Measurements from ENCODE around the gene FAM111A. TPM values are rescaled to one million over a fixed set of nuclear protein-coding genes. Genes with fewer than 3 reads are reported as not detected.

FAM111A gene
- total RNA-seq, 2 donors from 2014 or later, result 49.5 to 60.3 TPM

- H3K4me3 ChIP-seq, result no peak overlapping the region
- 91% methylated on average over 4 of the region's 4 CpGs for WGBS
- intact Hi-C loops (cut with DNase I), result no loop called here
- H3K27me3 ChIP-seq (replicated peaks; ENCODE audit: insufficient read depth), result no peaks in the 10 kb centered on the region
- no peaks in the 10 kb centered on the region for H3K36me3 ChIP-seq
- TF ChIP-seq POLR2AphosphoS5 (IDR thresholded peaks at IDR 0.05) (no peak), POLR2A (IDR thresholded peaks at IDR 0.05) (no peak)
- TF ChIP-seq, protein P1, sequence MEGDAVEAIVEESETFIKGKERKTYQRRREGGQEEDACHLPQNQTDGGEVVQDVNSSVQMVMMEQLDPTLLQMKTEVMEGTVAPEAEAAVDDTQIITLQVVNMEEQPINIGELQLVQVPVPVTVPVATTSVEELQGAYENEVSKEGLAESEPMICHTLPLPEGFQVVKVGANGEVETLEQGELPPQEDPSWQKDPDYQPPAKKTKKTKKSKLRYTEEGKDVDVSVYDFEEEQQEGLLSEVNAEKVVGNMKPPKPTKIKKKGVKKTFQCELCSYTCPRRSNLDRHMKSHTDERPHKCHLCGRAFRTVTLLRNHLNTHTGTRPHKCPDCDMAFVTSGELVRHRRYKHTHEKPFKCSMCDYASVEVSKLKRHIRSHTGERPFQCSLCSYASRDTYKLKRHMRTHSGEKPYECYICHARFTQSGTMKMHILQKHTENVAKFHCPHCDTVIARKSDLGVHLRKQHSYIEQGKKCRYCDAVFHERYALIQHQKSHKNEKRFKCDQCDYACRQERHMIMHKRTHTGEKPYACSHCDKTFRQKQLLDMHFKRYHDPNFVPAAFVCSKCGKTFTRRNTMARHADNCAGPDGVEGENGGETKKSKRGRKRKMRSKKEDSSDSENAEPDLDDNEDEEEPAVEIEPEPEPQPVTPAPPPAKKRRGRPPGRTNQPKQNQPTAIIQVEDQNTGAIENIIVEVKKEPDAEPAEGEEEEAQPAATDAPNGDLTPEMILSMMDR (IDR thresholded peaks at IDR 0.05), result no peak
- no peaks in the 10 kb centered on the region for H3K4me1 ChIP-seq (replicated peaks)
- H3K9me3 ChIP-seq, result no peaks in the 10 kb centered on the region
- no peak overlapping the region for H3K27ac ChIP-seq
- DNase-seq (ENCODE audit: low spot score), result no peak
Observed at GRCh38 chr11:59192446-59193020, 49.9 kb downstream of the FAM111A start.

- Histone ChIP-seq H3K4me1 (replicated peaks) (no peaks in the 10 kb centered on the region), H3K36me3 (no peaks in the 10 kb centered on the region), H3K27me3 (replicated peaks; ENCODE audit: insufficient read depth) (no peaks in the 10 kb centered on the region), H3K27ac (no peak overlapping the region), H3K4me3 (no peak overlapping the region), H3K9me3 (no peaks in the 10 kb centered on the region)
- TF ChIP-seq, protein P1 (IDR thresholded peaks at IDR 0.05), result no peak
- TF ChIP-seq POLR2AphosphoS5 (IDR thresholded peaks at IDR 0.05) (no peak), POLR2A (IDR thresholded peaks at IDR 0.05) (no peak)
- WGBS, result 83% methylated on average over 10 of the region's 10 CpGs
- intact Hi-C loops (cut with DNase I), result no loop called here
- no peak for DNase-seq (ENCODE audit: low spot score)
Observed at GRCh38 chr11:59193587-59194130, 51.0 kb downstream of the FAM111A start.

DNA sequence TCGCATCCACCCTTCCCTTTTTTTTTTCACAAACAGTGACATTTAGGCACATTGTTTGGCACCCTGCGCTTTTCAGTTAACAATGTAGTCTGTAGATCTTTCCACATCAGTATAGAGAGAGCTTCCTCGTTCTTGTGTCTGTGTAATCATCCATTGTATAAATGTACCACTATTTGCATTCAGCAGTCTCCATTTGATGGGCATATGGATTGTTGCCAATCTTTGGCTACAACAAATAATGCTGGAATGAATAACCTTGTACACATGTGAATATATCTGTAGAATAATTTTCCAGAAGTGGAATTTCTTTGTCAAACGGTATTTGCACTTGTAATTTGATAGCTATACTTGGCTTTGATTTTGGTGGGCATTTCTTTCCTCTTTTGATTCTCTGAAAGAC lies 52.9 kb downstream of the FAM111A start:
- WGBS, result 45% methylated on average over 4 of the region's 4 CpGs
- no peak overlapping the region for H3K27ac ChIP-seq
- no peak overlapping the region for H3K4me3 ChIP-seq
- intact Hi-C loops (cut with DNase I), result no loop called here
- no peak for TF ChIP-seq POLR2A (IDR thresholded peaks at IDR 0.05)
- no peak for TF ChIP-seq POLR2AphosphoS5 (IDR thresholded peaks at IDR 0.05)
- TF ChIP-seq, protein P1 (IDR thresholded peaks at IDR 0.05), result no peak
- no peak for DNase-seq (ENCODE audit: low spot score)
- no peaks in the 10 kb centered on the region for H3K27me3 ChIP-seq (replicated peaks; ENCODE audit: insufficient read depth)
- H3K4me1 ChIP-seq (replicated peaks), result no peaks in the 10 kb centered on the region
- H3K9me3 ChIP-seq, result no peaks in the 10 kb centered on the region
- H3K36me3 ChIP-seq, result no peaks in the 10 kb centered on the region

DNA sequence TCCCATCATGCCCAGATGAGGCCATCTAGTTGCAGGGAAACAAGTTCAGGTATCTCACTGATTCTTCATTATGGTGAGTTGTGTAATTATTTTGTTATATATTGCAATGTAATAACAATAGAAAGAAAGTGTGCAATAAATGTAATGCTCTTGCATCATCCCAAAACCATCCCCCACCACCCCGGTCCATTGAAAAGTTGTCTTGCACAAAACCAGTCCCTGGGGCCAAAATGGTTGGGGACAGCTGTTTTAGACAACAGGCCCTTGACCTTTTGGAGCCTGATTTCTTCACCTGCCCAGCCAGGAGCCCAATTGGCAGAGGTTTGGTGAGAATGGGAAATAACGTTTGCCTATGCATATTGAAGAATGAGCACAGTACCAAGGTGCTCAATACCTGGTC lies 54.1 kb downstream of the FAM111A start:
- Histone ChIP-seq H3K27ac (no peak overlapping the region), H3K36me3 (no peaks in the 10 kb centered on the region), H3K27me3 (replicated peaks; ENCODE audit: insufficient read depth) (no peaks in the 10 kb centered on the region), H3K9me3 (no peaks in the 10 kb centered on the region), H3K4me1 (replicated peaks) (no peaks in the 10 kb centered on the region), H3K4me3 (no peak overlapping the region)
- intact Hi-C loops (cut with DNase I), result no loop called here
- TF ChIP-seq, protein P1 (IDR thresholded peaks at IDR 0.05), result no peak
- no peak for TF ChIP-seq POLR2AphosphoS5 (IDR thresholded peaks at IDR 0.05)
- TF ChIP-seq POLR2A (IDR thresholded peaks at IDR 0.05), result no peak
- no peak for DNase-seq (ENCODE audit: low spot score)
- WGBS, result 97% methylated on average over 2 of the region's 2 CpGs

DNA sequence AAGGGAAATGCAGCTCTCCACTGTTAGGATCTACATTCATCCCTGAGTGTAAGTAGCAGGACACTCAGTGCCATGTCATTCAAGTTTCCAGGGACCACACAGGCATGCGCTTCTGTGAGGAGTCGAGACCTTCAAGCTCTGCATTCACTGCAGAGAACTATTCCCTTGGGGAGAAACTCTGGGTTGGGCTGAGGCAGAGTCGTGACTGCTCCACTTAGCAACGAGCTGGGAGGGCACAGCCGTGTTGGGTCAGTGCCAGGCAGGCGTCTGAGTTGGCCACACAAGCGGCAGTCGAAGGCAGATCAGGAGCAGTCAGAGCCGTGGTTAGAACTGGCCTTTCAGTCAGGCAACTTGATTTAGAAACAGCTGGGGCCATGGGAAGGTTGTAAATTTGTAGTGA lies 55.3 kb downstream of the FAM111A start:
- TF ChIP-seq, protein P1 (IDR thresholded peaks at IDR 0.05), result no peak
- no peak for TF ChIP-seq POLR2A (IDR thresholded peaks at IDR 0.05)
- intact Hi-C loops (cut with DNase I), result no loop called here
- Histone ChIP-seq H3K27me3 (replicated peaks; ENCODE audit: insufficient read depth) (no peaks in the 10 kb centered on the region), H3K36me3 (no peaks in the 10 kb centered on the region), H3K9me3 (no peaks in the 10 kb centered on the region), H3K4me3 (no peak overlapping the region), H3K4me1 (replicated peaks) (no peaks in the 10 kb centered on the region), H3K27ac (no peak overlapping the region)
- WGBS, result 12% methylated on average over 9 of the region's 9 CpGs
- peak; percentile 42 for DNase-seq (ENCODE audit: low spot score)
